HG03159 (cell line): ENCODE measurements around the gene TRIM41.

Experiments
- ATAC-seq: cut with Tn5 transposase; IDR thresholded peaks from one replicate; pipeline ENCODE4 v1.9.1; 2021; ENCODE audit warnings: mild to moderate bottlenecking, moderate library complexity; ENCODE audit not compliant: unreplicated experiment

The TRIM41 gene

GRCh38 chr5:181230551-181230950 lies 7.5 kb downstream of the TRIM41 start:
- no peak for ATAC-seq

- ATAC-seq: no peak
These were observed 8.4 kb downstream of the TRIM41 start for GRCh38 chr5:181231432-181231831.

GRCh38 chr5:181232593-181232992 lies 9.5 kb downstream of the TRIM41 start:
- no peak for ATAC-seq

- no peak for ATAC-seq
These were observed 10.2 kb downstream of the TRIM41 start for GRCh38 chr5:181233088-181233800.

- ATAC-seq: no peak
These were observed 10.8 kb downstream of the TRIM41 start for GRCh38 chr5:181233801-181234454.

GRCh38 chr5:181234455-181235306 lies 11.6 kb downstream of the TRIM41 start:
- ATAC-seq: no peak

GRCh38 chr5:181235323-181235688 lies 12.2 kb downstream of the TRIM41 start:
- no peak for ATAC-seq

- ATAC-seq: no peak
These were observed 12.7 kb downstream of the TRIM41 start for GRCh38 chr5:181235689-181236366.

GRCh38 chr5:181236471-181236870 lies 13.4 kb downstream of the TRIM41 start:
- no peak for ATAC-seq

GRCh38 chr5:181236954-181237641 lies 14.0 kb downstream of the TRIM41 start:
- no peak for ATAC-seq

- ATAC-seq: no peak
These were observed 14.8 kb downstream of the TRIM41 start for GRCh38 chr5:181237729-181238385.

GRCh38 chr5:181239062-181239663 lies 16.1 kb downstream of the TRIM41 start:
- no peak for ATAC-seq

- no peak for ATAC-seq
These were observed 18.4 kb downstream of the TRIM41 start for GRCh38 chr5:181241393-181241975.

- ATAC-seq: no peak
These were observed 19.0 kb downstream of the TRIM41 start for GRCh38 chr5:181242031-181242451.

GRCh38 chr5:181243018-181243563 lies 20.0 kb downstream of the TRIM41 start:
- ATAC-seq: peak; percentile 2

- peak; percentile 56 for ATAC-seq
These were observed 20.7 kb downstream of the TRIM41 start, which contains the start of gene RACK1 for GRCh38 chr5:181243564-181244343. Gene RACK1, minus strand, starts transcription at chr5:181243906. Its CDS starts 106 bp downstream, at chr5:181243800.

GRCh38 chr5:181245427-181246275 lies 22.6 kb downstream of the TRIM41 start:
- no peak for ATAC-seq
